MV-4-11 (cell line): ENCODE results near the gene CTBP2.

ENCODE experiments used
- DNase-seq: peaks from one replicate; lab custom pipeline; 2025; lab: John Stamatoyannopoulos, UW

CTBP2 gene

GRCh38 chr10:124941823-124942222 is 218.5 kb downstream of the CTBP2 start, which contains the start of gene ZRANB1:
ZRANB1 (plus strand) TSS chr10:124942123; CDS start chr10:124942494, 371 bp downstream.
- no peak for DNase-seq

GRCh38 chr10:124939290-124939689 is 221.1 kb downstream of the CTBP2 start:
- DNase-seq: no peak

GRCh38 chr10:124936813-124937212 is 223.6 kb downstream of the CTBP2 start:
- DNase-seq: no peak

GRCh38 chr10:124935946-124936345 is 224.4 kb downstream of the CTBP2 start:
- peak; percentile 26 for DNase-seq
